Fibroblast of mammary gland (primary cell): Measurements from ENCODE around the gene LIMCH1.

Experiments used
- DNase-seq: peaks from one replicate; pipeline ENCODE4 v3.0.0-alpha.2; 2010; ENCODE audit warnings: low read depth
- H3K4me3 ChIP-seq: 2 replicates; pipeline ENCODE4 v1.5.1; 2011; ENCODE audit warnings: low read depth, mild to moderate bottlenecking, low read length, moderate library complexity; ENCODE audit not compliant: control insufficient read depth
- TF ChIP-seq, protein P1 (sequence below): conservative IDR thresholded peaks from 2 replicates; pipeline ENCODE4 v1.5.1; 2011; ENCODE audit warnings: low read depth, low read length, inconsistent platforms; ENCODE audit not compliant: control insufficient read depth, insufficient read depth

LIMCH1 gene

DNA sequence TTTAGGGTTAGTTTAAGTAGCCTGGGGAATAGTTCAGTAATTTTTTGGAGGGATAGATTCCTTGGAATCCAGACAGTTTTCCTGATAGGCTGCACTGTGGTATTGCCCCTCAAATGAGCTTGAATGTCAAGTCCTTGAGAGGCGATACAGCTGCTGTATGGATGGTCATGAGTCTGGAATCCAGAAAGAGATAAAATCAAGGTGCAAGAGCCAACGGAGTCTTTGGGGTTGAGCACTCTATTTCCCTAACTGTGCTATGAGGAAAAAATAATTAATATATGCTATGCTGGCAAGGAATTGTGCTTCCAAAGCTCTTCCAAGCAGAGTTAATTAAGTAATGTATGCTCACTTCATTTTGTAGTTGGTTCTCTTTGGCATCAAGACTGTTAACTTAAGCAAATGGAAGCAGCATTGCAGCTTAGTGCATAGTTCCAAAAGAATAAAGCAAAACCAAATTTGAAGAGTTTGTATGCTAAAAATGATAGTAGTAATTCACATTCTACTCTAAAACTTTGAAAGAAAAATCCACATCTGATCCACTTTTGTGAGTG, 48.8 kb downstream of the LIMCH1 start:
- DNase-seq = no peak
- no peak overlapping the region for H3K4me3 ChIP-seq
- TF ChIP-seq, protein P1, sequence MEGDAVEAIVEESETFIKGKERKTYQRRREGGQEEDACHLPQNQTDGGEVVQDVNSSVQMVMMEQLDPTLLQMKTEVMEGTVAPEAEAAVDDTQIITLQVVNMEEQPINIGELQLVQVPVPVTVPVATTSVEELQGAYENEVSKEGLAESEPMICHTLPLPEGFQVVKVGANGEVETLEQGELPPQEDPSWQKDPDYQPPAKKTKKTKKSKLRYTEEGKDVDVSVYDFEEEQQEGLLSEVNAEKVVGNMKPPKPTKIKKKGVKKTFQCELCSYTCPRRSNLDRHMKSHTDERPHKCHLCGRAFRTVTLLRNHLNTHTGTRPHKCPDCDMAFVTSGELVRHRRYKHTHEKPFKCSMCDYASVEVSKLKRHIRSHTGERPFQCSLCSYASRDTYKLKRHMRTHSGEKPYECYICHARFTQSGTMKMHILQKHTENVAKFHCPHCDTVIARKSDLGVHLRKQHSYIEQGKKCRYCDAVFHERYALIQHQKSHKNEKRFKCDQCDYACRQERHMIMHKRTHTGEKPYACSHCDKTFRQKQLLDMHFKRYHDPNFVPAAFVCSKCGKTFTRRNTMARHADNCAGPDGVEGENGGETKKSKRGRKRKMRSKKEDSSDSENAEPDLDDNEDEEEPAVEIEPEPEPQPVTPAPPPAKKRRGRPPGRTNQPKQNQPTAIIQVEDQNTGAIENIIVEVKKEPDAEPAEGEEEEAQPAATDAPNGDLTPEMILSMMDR = no peak

DNA sequence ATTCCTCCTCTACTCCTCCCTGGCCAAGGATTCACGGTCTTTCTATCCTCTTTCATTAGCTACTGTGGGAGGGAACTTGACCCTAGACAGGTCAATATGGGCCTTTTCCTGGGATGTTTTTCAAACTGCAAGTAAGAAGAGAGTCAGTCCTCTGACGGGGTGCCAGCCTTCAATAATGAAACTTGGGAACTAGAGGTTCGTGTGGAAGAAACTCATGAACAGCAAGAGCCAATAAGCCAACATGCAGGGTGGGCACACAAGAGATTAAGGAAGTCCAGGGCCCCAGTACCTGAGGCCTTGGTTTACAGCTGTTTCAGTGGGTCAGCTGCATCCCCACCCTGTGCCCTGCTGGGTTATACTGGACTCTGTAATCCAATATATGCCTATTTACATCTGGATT, 49.3 kb downstream of the LIMCH1 start:
- no peak for DNase-seq
- no peak overlapping the region for H3K4me3 ChIP-seq
- TF ChIP-seq, protein P1 = no peak

DNA sequence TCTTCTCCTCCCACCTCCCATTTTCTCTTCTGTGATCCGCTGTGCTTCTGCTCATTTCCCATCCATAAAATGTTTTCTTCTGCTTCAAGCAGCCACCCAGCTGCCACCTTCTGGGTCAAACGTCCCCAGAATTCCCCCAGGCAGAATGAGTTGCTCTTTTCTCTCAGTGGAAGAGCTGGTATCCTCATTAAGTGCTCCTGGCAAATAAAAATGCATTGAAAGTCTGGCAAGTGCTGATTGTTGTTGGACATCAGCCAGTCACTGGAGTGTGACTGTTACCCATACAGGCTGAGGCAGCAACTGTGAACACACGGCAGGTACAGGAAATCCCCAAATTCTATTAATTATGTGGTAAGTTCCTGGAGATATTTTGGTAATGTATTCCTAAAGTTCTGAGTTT, 52.6 kb downstream of the LIMCH1 start:
- no peak overlapping the region for H3K4me3 ChIP-seq
- TF ChIP-seq, protein P1 = no peak
- DNase-seq = no peak

DNA sequence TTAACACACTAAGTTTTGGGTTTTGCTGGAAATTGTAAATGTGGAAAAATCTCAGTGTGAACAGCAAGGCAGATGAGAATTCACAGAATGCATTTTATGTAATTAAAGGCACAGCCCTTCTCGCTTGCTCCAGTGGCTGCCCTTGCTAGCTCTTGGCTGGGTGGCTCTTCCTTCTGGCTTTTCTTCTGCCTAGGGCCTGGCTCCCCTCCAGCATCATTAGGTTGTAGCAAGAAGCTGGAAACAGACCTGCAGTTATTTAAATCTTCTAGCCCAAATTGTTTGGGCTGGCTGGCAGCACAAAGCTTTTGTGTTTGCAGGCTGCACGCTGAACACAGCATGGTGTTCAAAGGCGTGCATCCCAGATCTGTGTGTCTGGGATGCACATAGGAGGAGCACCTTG, 56.5 kb downstream of the LIMCH1 start:
- TF ChIP-seq, protein P1 = no peak
- no peak overlapping the region for H3K4me3 ChIP-seq

DNA sequence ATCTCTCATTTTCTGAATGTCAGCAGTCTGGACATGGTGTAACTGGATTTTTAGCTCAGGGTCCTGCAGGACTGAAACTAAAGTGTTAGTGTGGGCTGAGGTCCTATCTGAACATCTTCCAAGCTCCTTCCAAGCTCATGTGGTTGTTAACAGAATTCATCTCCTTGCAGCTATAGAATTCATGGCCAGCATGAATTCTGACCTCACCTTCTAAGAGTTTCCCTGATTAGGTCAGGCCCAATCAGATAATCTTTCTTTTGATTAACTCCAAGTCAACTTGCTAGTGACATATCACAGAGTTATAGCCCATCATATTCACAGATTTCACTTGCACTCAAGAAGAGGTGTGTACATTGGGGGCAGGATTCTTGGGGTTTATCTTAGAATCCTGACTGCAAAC, 59.5 kb downstream of the LIMCH1 start:
- TF ChIP-seq, protein P1 = no peak
- no peak for DNase-seq

More for the DNA sequence above, 56.5 kb downstream of the LIMCH1 start:
- DNase-seq = no peak

DNA sequence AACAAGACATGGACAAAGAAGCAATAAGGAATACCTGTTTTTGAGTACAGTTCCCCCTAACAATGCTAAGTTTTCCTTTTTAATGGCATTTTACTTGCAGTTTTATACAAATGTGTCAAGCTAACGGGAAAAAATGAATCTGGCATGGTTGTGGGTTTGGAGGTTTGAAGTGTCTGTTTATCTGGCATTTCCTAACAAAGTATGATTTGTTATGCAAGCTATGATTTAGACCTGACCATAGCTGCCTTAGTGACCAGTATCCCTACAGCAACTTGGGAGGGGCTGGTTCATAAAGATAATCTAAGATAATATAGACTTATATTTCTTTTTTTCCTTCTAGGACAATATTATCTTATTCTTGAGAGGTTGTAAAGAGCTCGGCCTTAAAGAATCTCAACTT, 60.6 kb downstream of the LIMCH1 start:
- H3K4me3 ChIP-seq = no peak overlapping the region
- no peak for DNase-seq
- TF ChIP-seq, protein P1 = no peak

More for the DNA sequence above, 59.5 kb downstream of the LIMCH1 start:
- no peak overlapping the region for H3K4me3 ChIP-seq
